HTR-8/SVneo (cell line): ENCODE data around the gene FAM234A.
"Not testable (repeated sequence)": the region's sequence is repeated elsewhere in the genome, so short reads cannot be mapped to it uniquely, and the experiment has no call there.

Experiments
- DNase-seq: peaks from one replicate; pipeline ENCODE4 v3.0.0; 2011; ENCODE audit warnings: low spot score, mixed read lengths; ENCODE audit not compliant: insufficient read length
- FAIRE-seq: peaks from 2 replicates; lab custom pipeline; 2011; peaks lifted over from hg19 to GRCh38; lab: Jason Lieb, UNC

FAM234A gene

DNA sequence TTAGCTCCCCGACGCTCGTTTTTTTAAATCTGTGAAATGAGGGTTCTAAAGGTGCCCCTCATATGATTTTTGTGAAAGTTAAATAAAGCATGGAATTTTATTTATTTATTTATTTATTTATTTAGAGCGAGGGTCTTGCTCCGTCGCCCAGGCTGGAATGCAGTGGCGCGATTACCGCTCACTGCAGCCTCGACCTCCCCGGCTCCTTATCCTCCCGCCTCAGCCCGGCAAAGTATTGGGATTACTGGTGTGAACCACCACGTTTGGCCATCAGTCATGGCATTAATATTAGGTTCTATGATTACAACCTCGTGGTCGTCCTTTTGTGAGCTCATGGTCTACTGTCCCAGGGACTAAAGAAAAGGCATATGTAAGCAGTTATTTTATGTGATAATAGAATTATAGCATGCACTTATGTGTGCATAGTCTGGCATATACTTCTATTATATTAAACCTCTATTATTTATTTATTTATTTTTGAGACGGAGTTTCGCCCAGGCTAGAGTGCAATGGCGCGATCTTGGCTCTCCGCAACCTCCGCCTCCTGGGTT lies 4.8 kb upstream of the FAM234A start:
- DNase-seq: no peak
- FAIRE-seq: no peak

GRCh38 chr16:230351-230750 lies 4.3 kb upstream of the FAM234A start:
- not testable (repeated sequence) for FAIRE-seq

GRCh38 chr16:230949-231348 lies 3.7 kb upstream of the FAM234A start:
- no peak for FAIRE-seq
- no peak for DNase-seq

More at GRCh38 chr16:230351-230750, 4.3 kb upstream of the FAM234A start:
- not testable (repeated sequence) for DNase-seq

DNA sequence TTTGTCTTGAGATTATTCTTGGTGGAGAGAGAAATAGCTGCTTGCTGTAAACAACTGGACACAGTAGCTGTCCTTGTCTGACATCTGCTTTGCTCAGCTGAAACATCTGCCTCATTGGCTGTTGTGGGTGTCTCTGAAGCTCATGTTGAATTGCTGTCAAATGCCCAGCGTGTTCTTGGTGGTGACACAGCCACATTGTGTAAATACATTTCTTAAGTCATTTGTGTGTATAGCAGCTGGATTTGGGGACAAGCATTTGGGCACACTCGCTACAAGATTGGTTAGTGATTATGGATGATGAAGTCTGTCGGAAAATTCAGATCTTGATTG lies 5.3 kb downstream of the FAM234A start:
- FAIRE-seq (no peak), DNase-seq (no peak)

- FAIRE-seq (no peak), DNase-seq (no peak)
Measured at GRCh38 chr16:240559-240958, 5.9 kb downstream of the FAM234A start.

- DNase-seq (no peak), FAIRE-seq (no peak)
Measured at GRCh38 chr16:242281-242680, 7.7 kb downstream of the FAM234A start.

DNA sequence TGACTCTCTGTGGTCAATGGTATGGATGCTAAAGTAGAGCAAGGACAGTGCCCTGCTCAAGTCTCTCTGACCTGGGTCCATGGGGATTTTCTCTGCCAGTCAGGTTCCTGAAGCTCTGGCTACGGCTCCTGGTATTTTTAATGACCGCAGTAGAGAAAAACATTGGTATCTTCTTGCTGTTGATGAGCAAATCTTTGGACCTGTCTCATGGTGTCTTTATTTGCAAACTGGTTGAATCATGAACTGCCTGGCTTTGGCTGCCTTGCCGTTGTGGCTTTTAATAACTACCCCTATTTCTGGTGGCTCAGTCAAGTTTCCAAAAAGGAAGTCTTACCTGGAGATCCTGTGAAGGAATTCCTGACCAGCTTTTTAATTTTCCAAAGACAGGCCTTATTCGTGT lies 8.7 kb downstream of the FAM234A start:
- FAIRE-seq: no peak
- no peak for DNase-seq

GRCh38 chr16:245105-245504 lies 10.5 kb downstream of the FAM234A start:
- no peak for FAIRE-seq
- no peak for DNase-seq

- FAIRE-seq (no peak), DNase-seq (no peak)
Measured at GRCh38 chr16:247027-247426, 12.4 kb downstream of the FAM234A start.

DNA sequence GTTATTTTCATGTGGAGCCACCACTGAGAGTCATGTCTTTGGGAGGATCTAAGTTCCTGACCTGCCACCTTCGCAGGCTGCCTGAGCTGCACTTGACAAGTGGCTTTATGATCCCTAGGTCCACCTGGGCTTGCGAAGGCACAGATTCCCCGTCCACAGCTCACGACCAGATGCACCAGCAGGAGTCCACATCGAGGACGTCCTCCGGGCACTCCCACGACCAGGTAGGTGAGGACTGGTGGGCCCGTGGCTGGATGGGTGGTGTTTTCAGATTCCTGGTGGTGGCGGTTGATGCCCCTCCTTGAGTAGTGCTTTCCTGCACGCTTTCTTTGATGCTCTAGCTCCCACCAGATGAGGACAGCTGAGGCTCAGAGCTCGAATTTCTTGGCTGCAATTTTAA lies 14.8 kb downstream of the FAM234A start:
- FAIRE-seq (no peak), DNase-seq (no peak)

DNA sequence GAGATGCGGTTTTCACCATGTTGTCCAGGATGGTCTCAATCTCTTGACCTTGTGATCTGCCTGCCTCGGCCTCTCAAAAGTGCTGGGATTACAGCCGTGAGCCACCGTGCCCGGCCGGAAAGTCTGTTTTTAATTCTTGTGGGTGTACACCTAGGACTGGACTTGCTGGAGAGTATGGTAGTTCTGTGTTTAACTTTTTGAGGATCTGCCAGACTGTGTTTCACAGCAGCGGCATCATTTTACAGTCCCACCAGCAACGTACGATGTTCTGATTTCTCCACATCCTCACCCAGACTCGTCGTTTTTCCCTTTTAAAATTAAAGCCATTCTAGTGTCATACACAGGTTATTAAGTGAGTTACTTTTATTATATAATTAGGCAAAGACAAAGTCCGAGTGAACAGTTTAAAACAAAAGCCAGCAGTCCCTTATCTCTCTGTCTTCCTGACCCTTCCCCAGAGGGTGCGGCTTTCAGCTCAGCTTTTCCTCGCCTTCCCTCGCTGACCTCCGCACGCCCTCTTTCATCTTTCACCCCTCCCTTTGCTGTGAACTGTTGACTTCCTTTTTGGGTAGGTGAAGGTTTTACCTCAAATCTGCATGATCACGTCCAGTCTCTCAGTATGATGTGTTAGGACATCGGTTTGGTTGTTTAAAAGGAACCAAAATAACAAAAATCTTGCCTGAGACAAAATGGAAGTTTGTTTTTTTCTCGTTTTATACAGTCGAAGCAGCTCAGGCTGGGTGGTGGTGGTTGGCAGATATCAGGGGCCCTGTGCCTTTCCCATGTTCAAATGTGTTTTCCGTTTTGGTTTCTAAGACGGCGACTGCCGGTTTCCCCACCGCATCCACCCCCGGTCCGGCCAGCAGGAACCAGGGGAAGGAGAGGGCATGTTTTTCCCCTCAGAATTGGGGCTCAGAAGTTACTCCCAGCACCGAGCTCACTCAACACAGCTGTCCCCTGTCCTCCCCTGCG lies 18.0 kb downstream of the FAM234A start:
- DNase-seq (no peak), FAIRE-seq (no peak)

DNA sequence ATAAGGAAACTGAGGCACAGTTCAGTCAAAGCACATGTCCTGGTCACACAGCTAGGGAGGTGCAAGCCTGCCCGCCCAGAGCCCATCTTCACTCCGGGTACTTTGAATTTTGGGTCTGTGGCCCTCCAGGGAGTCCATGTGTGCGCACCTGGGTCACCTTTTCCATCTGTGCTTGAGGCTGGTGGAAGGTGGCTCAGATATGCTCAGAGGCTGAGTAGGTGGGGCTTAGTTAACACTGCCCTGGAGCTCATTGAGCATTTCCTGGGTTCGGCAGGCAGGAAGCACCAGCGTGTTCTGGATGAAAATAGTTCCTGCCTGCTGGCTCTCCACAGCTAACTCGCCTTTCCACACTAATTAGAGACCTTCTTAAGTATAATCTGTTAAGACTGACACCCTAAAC lies 19.2 kb downstream of the FAM234A start:
- no peak for FAIRE-seq
- DNase-seq: no peak

GRCh38 chr16:254461-254860 lies 19.8 kb downstream of the FAM234A start:
- FAIRE-seq (no peak), DNase-seq (no peak)

- FAIRE-seq: no peak
- no peak for DNase-seq
Measured at GRCh38 chr16:255183-255582, 20.6 kb downstream of the FAM234A start.

GRCh38 chr16:258091-258490 lies 23.5 kb downstream of the FAM234A start:
- not testable (repeated sequence) for FAIRE-seq, DNase-seq

DNA sequence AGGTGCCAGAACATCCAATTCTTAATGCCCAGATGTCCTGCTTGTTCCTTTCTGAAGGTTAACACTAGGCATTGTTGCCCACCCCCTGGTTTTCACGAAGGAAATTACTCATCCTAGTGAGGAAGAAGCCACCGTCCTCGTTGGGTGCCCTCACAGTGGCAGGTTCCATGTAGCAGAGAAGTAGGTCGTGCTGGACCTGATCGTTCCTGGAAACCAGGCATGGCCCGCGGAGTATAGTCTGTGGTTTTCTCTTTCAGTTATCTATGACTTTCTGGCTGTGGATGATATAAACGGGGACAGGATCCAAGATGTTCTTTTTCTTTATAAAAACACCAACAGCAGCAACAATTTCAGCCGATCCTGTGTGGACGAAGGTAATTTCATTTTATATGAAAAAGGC lies 24.6 kb downstream of the FAM234A start:
- no peak for FAIRE-seq
- no peak for DNase-seq

DNA sequence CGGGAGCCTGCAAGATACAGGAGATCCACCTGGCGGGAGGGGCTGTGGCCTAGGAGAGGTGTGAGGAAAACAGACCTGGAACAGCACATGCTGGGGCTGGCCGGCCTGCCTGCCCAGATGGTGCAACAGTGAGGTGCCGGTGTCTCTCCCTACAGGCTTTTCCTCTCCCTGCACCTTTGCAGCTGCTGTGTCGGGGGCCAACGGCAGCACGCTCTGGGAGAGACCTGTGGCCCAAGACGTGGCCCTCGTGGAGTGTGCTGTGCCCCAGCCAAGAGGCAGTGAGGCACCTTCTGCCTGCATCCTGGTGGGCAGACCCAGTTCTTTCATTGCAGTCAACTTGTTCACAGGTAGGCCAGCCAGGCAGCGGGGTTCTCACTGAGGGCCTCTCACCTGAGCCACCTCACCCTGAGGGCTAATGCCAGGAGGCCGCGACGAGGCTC lies 25.2 kb downstream of the FAM234A start:
- no peak for DNase-seq
- FAIRE-seq: no peak

DNA sequence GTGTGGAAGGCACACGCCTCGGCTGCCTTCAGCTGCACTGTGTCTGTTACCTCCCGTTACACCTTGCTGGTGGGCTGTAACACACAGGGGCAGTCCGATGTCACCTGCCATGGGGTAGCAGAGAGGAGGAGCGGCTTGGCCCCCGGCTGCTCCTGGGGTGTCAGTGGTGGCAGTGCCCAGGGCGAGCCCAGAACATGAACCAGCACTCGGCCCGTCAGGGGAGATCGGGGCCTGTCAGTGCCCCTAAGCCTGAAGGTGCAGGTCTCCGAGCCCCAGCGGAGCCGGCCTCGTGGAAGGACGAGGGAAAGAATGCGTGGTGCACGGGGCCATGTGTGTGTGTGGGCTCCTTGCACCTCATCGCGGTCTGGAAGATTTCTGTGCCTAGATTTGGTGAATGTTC lies 25.7 kb downstream of the FAM234A start:
- DNase-seq (no peak), FAIRE-seq (no peak)

- FAIRE-seq: no peak
- DNase-seq: no peak
Measured at GRCh38 chr16:261031-261691, 26.5 kb downstream of the FAM234A start.

GRCh38 chr16:262121-262745 lies 27.6 kb downstream of the FAM234A start:
- FAIRE-seq (no peak), DNase-seq (no peak)
